ENCODE measurements around the gene LARGE2.

GRCh38 chr11:45913942-45914635, 8.4 kb upstream of the LARGE2 start:
- TF ChIP-seq CTCF (IDR thresholded peaks at IDR 0.05) (no peak), POLR2A (IDR thresholded peaks at IDR 0.05; ENCODE audit: low read depth) (no peak), EP300 (IDR thresholded peaks at IDR 0.05) (no peak), POLR2AphosphoS5 (IDR thresholded peaks at IDR 0.05) (no peak)
